Measurements from ENCODE around the gene SCAANT1.

- no peak for TF ChIP-seq EZH2 (IDR thresholded peaks at IDR 0.05; ENCODE audit: borderline replicate concordance, insufficient read depth, low read depth, low read length, poor library complexity, severe bottlenecking)
- TF ChIP-seq, protein P1, sequence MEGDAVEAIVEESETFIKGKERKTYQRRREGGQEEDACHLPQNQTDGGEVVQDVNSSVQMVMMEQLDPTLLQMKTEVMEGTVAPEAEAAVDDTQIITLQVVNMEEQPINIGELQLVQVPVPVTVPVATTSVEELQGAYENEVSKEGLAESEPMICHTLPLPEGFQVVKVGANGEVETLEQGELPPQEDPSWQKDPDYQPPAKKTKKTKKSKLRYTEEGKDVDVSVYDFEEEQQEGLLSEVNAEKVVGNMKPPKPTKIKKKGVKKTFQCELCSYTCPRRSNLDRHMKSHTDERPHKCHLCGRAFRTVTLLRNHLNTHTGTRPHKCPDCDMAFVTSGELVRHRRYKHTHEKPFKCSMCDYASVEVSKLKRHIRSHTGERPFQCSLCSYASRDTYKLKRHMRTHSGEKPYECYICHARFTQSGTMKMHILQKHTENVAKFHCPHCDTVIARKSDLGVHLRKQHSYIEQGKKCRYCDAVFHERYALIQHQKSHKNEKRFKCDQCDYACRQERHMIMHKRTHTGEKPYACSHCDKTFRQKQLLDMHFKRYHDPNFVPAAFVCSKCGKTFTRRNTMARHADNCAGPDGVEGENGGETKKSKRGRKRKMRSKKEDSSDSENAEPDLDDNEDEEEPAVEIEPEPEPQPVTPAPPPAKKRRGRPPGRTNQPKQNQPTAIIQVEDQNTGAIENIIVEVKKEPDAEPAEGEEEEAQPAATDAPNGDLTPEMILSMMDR (IDR thresholded peaks at IDR 0.05), result no peak
Measured at GRCh38 chr3:63864965-63865327, 47.2 kb downstream of the SCAANT1 start.
